Sigmoid colon (tissue), 7 donors: ENCODE data around the gene ATF7IP. TPM values are rescaled to one million over a fixed set of nuclear protein-coding genes. Genes with fewer than 3 reads are reported as not detected.

ENCODE experiments used
- DNase-seq: peaks from one replicate; pipeline ENCODE4 v3.0.0-alpha.2; 2019
- H3K27ac ChIP-seq, 4 donors: fragments of 200-600 bp; sonication (generic); one replicate each; pipeline ENCODE4 v1.5.1; 2016 to 2019; ENCODE audit warnings: mild to moderate bottlenecking in 1 of 4
- H3K27me3 ChIP-seq, 3 donors: fragments of 200-600 bp; sonication (generic); one replicate each; pipeline ENCODE4 v1.5.1; 2019; ENCODE audit warnings: mild to moderate bottlenecking in 1 of 3
- H3K36me3 ChIP-seq, 4 donors: fragments of 200-600 bp; sonication (generic); one replicate each; pipeline ENCODE4 v1.5.1; 2016 to 2019
- H3K4me1 ChIP-seq, 4 donors: fragments of 200-600 bp; sonication (generic); one replicate each; pipeline ENCODE4 v1.5.1; 2017 to 2019
- H3K4me3 ChIP-seq, 4 donors: fragments of 200-600 bp; sonication (generic); one replicate each; pipeline ENCODE4 v1.5.1; 2017 to 2019; ENCODE audit warnings: mild to moderate bottlenecking in 2 of 4, moderate library complexity in 1 of 4
- H3K9me3 ChIP-seq, 4 donors: fragments of 200-600 bp in 3 of 4; sonication (generic) in 3 of 4; one replicate each; pipeline versions ENCODE4 v1.5.1 to v1.6.1; 2013 to 2019
- EP300 ChIP-seq, 4 donors: sonication (generic); formaldehyde crosslinking; IDR thresholded peaks; one replicate each; pipeline ENCODE4 v1.6.1; 2017; ENCODE audit warnings: antibody characterized with exemption in 4 of 4
- POLR2A ChIP-seq, 2 donors: fragments of 450-650 bp; IDR thresholded peaks; one replicate each; pipeline ENCODE4 v1.6.1; 2016; ENCODE audit warnings: antibody characterized with exemption in 2 of 2, mild to moderate bottlenecking in 2 of 2, moderate library complexity in 2 of 2
- POLR2AphosphoS5 ChIP-seq, 4 donors: sonication (generic); formaldehyde crosslinking; IDR thresholded peaks; one replicate each; pipeline ENCODE4 v1.6.1; 2017; ENCODE audit warnings: antibody characterized with exemption in 4 of 4
- WGBS, 2 donors: extraction: QIAGEN DNeasy Blood & Tissue Kit; methylation state at CpG; one replicate each; pipeline ENCODE4 v1.1.7; 2013; 5-methylcytosine and 5-hydroxymethylcytosine counted together
- intact Hi-C: fragments of 100-400 bp; cut with DNase I; formaldehyde crosslinking; loops from one replicate; pipeline ENCODE4 v1.15.1; 2023
- polyA plus RNA-seq, 3 donors: library from polyadenylated mRNA; stranded (reverse); fragments of 200-250 nt; gene quantifications; one replicate each; pipeline ENCODE4 v1.2.3, GENCODE V29; 2013
- total RNA-seq, 4 donors: library from RNA; depleted of rRNA; stranded (reverse); fragments of >200 nt; gene quantifications; one replicate each; pipeline ENCODE4 v1.1.0, GENCODE V29; 2016
- TF ChIP-seq, protein P1 (sequence below), 4 experiments: fragments of 450-650 bp in 3 of 4; fragments of 200-600 bp in 1 of 4; IDR thresholded peaks; one replicate each; pipeline ENCODE4 v1.5.1; 2016 to 2019; ENCODE audit warnings: antibody characterized with exemption in 4 of 4, mild to moderate bottlenecking in 3 of 4, moderate library complexity in 2 of 4
- donor health status: healthy with polysubstance abuse.
- donor health status: Bipolar disorder and iron deficiency.
- donor health status: healthy.

Gene ATF7IP
- total and polyA plus RNA-seq, 7 donors: 3.0 to 58.4 (median 27.7) TPM

DNA sequence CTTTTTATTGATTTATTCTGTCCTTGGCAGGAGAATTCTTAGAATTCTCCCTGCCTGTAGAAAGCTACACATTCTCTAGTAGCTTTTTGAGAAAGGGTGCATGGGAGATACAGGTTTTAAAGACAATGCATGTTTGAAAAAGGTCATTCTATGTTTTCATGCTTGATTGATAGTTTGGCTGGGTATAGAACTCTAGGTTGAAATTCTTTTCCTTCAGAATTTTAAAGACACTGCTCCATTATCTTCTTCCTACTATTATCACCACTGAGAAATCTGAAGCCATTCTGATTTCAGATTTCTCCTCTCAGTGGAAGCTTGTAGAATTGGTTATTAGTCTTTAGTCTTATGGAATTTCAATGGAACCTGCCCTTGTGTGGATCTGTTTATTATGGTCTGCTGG lies 14.0 kb downstream of the ATF7IP start:
- no peaks in the 10 kb centered on the region for H3K27me3 ChIP-seq
- no peaks in the 10 kb centered on the region for H3K36me3 ChIP-seq
- no peak for DNase-seq
- TF ChIP-seq POLR2AphosphoS5 (IDR thresholded peaks at IDR 0.05) (no peak), EP300 (IDR thresholded peaks at IDR 0.05) (no peak), POLR2A (IDR thresholded peaks at IDR 0.05) (no peak)
- TF ChIP-seq, protein P1, sequence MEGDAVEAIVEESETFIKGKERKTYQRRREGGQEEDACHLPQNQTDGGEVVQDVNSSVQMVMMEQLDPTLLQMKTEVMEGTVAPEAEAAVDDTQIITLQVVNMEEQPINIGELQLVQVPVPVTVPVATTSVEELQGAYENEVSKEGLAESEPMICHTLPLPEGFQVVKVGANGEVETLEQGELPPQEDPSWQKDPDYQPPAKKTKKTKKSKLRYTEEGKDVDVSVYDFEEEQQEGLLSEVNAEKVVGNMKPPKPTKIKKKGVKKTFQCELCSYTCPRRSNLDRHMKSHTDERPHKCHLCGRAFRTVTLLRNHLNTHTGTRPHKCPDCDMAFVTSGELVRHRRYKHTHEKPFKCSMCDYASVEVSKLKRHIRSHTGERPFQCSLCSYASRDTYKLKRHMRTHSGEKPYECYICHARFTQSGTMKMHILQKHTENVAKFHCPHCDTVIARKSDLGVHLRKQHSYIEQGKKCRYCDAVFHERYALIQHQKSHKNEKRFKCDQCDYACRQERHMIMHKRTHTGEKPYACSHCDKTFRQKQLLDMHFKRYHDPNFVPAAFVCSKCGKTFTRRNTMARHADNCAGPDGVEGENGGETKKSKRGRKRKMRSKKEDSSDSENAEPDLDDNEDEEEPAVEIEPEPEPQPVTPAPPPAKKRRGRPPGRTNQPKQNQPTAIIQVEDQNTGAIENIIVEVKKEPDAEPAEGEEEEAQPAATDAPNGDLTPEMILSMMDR (IDR thresholded peaks at IDR 0.05): no peak
- intact Hi-C loops: no loop called here
- no peak overlapping the region for H3K27ac ChIP-seq
- H3K9me3 ChIP-seq: peaks cover 0 to 8% (median 7%) of the 10 kb centered on the region in 4 donors
- peaks cover 0 to 32% (median 25%) of the 10 kb centered on the region in 4 donors for H3K4me1 ChIP-seq
- no peak overlapping the region for H3K4me3 ChIP-seq

DNA sequence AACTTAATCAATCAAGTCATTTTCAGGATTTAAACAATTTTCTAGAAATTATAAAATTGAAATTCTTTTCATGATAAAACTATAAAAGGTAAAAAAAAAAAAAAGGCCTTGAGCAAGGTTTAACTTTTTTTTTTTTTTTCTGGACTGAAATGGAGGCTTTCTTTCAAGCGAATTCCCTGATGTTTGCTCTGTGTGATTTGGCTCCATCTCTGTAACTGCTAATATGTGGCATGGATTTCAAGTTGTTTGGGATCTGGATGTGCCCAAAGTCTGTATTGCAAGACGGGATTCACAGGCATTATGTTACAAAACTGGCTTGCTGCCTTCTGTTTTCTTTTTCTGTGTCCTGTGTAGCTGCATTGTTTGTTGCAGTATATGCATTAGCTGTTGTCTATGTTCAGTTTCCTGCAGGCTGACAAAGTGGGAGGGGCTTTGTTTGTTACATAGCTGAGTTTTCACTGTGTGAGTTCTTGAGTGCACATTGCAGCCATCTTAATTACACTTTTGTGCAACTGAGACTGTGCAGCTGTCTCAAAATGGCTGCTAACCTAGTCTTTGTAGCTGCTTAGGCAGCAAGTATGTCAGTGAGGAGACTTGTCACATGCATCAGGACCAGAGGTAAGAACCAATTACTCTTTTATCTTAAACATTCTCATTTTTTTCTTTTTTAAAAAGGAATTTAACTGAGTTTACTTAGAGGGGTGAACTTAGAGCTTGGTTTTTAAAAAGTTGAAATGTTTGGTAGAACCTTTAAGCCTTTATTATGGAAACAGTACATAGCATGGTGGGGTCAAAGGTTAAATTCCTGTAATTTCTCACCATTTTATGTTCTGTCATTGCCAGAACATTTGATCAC lies 19.5 kb downstream of the ATF7IP start:
- 2 to 14% methylated on average over 2 of the region's 2 CpGs for WGBS, 2 donors
- TF ChIP-seq POLR2AphosphoS5 (IDR thresholded peaks at IDR 0.05) (peak; percentile 14 to 74 (median 47)), EP300 (IDR thresholded peaks at IDR 0.05) (peak in 1 of 4 donors; percentile 29)
- TF ChIP-seq, protein P1 (IDR thresholded peaks at IDR 0.05): no peak
- intact Hi-C loops: no loop called here
- H3K27me3 ChIP-seq: no peaks in the 10 kb centered on the region
- H3K4me1 ChIP-seq: peaks cover 0 to 37% (median 29%) of the 10 kb centered on the region in 4 donors
- peak overlapping the region in 3 of 4 donors; percentile 10 to 28 (median 16) for H3K4me3 ChIP-seq
- peak overlapping the region; percentile 49 to 69 (median 66) for H3K27ac ChIP-seq
- no peaks in the 10 kb centered on the region for H3K9me3 ChIP-seq
- peak; percentile 61 for DNase-seq
- peaks cover 0 to 5% (median 0%) of the 10 kb centered on the region in 4 donors for H3K36me3 ChIP-seq

DNA sequence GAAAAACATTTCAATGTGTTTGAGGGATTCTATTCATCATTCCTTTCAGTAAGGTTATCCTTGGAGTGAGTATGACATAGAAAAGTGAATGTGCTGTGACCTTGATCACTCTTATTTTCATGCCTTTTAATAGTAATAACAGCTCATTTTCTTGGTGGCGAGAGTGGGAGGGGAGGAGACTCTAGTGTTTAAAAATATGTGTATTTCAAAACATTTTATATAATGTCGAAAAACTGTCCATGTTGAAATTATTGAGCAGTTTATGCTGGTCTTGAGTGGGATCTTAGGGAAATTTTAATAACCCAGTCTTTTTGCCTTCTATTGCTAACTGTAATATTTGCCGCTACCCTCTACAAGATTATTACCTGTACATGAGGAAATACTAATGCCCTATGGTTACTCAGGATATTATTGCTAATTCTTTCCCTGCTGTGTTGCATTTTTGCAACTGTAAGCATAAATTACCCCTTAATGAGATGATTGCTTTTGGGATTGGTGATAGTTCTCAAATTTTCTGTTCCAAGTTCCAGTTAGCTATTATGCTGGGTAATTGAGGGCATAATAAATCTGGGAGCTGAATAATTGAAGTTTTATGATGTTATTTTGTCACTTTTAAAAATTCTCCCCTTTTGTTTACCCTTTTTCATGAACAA lies 21.9 kb downstream of the ATF7IP start:
- Histone ChIP-seq H3K27ac (no peak overlapping the region), H3K4me1 (peaks cover 0 to 57% (median 44%) of the 10 kb centered on the region in 4 donors)
- intact Hi-C loops: no loop called here

DNA sequence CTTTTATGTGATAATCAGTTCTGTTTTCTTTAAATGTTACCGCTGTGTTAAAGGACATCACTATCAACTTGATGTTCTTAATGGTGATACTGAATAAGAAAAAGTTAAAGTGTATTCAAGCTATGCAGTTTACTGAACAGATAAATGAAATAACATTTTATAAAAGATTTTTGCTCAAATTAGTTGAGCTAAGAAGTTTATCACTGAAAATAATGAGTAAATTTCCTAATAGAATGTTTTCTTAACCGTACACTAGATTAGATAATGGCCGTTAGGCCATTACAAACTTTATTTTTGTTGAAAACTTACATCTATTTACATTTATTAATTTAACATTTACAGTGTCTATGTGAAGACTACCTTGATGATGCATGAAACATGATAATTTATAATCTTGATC lies 25.0 kb downstream of the ATF7IP start:
- peak overlapping the region; percentile 30 to 78 (median 49) for H3K27ac ChIP-seq
- H3K4me1 ChIP-seq: peaks cover 0 to 60% (median 42%) of the 10 kb centered on the region in 4 donors
- peaks cover 0 to 6% (median 0%) of the 10 kb centered on the region in 4 donors for H3K36me3 ChIP-seq
- H3K27me3 ChIP-seq: no peaks in the 10 kb centered on the region
- DNase-seq: no peak
- no peak overlapping the region for H3K4me3 ChIP-seq
- TF ChIP-seq EP300 (IDR thresholded peaks at IDR 0.05): no peak
- TF ChIP-seq, protein P1 (IDR thresholded peaks at IDR 0.05): no peak
- TF ChIP-seq POLR2A (IDR thresholded peaks at IDR 0.05): no peak
- no peak for TF ChIP-seq POLR2AphosphoS5 (IDR thresholded peaks at IDR 0.05)
- H3K9me3 ChIP-seq: no peaks in the 10 kb centered on the region
- intact Hi-C loops: no loop called here
- WGBS, 2 donors: 92 to 94% methylated on average over 3 of the region's 3 CpGs

More for the DNA sequence above, 21.9 kb downstream of the ATF7IP start:
- H3K36me3 ChIP-seq: peaks cover 0 to 6% (median 0%) of the 10 kb centered on the region in 4 donors
- WGBS, 2 donors: 74 to 96% methylated on average over 3 of the region's 3 CpGs
- no peak for DNase-seq
- H3K4me3 ChIP-seq: no peak overlapping the region
- H3K9me3 ChIP-seq: no peaks in the 10 kb centered on the region
- no peaks in the 10 kb centered on the region for H3K27me3 ChIP-seq
- no peak for TF ChIP-seq POLR2AphosphoS5 (IDR thresholded peaks at IDR 0.05)
- TF ChIP-seq EP300 (IDR thresholded peaks at IDR 0.05): no peak
